ENCODE results near the gene ZNF511.

DNA sequence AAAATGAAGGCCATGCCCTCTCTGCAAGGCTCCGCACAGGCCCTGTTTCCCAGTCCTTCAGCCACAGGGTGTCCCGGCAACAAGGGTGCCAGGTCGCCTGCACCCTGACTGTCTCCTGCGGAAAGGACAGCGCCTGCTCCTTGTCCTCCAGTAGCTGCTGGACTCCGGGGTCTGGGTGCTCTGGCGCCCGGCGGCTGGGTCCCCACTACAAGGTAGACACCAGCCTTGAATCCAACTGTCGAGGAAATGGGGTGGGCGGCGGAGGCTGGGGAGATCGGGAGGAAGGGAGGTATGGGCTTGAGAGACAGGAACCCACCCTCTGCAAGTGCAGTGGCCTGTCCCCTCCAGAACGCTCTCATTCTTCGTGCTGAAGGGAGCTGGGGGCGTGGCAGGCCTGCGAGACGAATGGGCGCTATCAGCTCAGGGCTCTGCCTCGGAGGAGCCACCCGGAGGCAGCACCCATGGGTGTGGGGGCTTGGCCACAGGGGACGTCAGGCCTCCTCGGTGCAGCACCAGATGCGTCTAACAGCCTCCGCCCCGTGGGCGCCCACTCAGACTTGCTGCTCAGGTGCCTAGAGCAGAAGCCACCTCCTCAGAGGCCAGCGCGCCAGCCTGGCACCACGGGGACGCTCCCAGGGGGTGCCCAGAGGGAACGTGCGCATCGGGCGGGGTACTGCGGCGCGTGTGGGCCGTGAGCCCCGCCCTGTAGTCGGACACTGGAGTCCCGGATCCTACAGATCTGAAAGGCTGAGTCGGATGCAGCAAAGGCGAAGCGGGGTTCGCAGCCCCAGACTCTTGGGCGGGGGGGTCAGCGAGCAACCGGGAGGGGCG lies 47.6 kb upstream of the ZNF511 start:
- TF ChIP-seq, protein P1, sequence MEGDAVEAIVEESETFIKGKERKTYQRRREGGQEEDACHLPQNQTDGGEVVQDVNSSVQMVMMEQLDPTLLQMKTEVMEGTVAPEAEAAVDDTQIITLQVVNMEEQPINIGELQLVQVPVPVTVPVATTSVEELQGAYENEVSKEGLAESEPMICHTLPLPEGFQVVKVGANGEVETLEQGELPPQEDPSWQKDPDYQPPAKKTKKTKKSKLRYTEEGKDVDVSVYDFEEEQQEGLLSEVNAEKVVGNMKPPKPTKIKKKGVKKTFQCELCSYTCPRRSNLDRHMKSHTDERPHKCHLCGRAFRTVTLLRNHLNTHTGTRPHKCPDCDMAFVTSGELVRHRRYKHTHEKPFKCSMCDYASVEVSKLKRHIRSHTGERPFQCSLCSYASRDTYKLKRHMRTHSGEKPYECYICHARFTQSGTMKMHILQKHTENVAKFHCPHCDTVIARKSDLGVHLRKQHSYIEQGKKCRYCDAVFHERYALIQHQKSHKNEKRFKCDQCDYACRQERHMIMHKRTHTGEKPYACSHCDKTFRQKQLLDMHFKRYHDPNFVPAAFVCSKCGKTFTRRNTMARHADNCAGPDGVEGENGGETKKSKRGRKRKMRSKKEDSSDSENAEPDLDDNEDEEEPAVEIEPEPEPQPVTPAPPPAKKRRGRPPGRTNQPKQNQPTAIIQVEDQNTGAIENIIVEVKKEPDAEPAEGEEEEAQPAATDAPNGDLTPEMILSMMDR (IDR thresholded peaks at IDR 0.05; ENCODE audit: insufficient read depth, low read length, poor library complexity, severe bottlenecking), result no peak
- TF ChIP-seq EZH2phosphoT487 (conservative IDR thresholded peaks at IDR 0.05; ENCODE audit: low read length), result no peak

Data from SU-DHL-6 (cell line).